WI38 (cell line): ENCODE results near the gene AKAP7.

Experiments used
- H3K4me3 ChIP-seq: 2 replicates; pipeline ENCODE4 v1.5.1; 2011; ENCODE audit warnings: low read depth, mild to moderate bottlenecking, control low read depth, low read length
- CTCF ChIP-seq: IDR thresholded peaks from 2 replicates; pipeline ENCODE4 v1.5.1; 2012; ENCODE audit warnings: low read depth, mild to moderate bottlenecking, control low read depth, low read length

The AKAP7 gene

GRCh38 chr6:131225127-131225526 is 89.9 kb downstream of the AKAP7 start:
- no peak overlapping the region for H3K4me3 ChIP-seq
- TF ChIP-seq CTCF = no peak

GRCh38 chr6:131225959-131226358 is 90.7 kb downstream of the AKAP7 start:
- H3K4me3 ChIP-seq = no peak overlapping the region
- no peak for TF ChIP-seq CTCF

- no peak overlapping the region for H3K4me3 ChIP-seq
- no peak for TF ChIP-seq CTCF
Observed at GRCh38 chr6:131226459-131227157, 91.3 kb downstream of the AKAP7 start.

GRCh38 chr6:131227158-131227543 is 91.9 kb downstream of the AKAP7 start:
- TF ChIP-seq CTCF = no peak
- H3K4me3 ChIP-seq = no peak overlapping the region

GRCh38 chr6:131231103-131231502 is 95.8 kb downstream of the AKAP7 start:
- TF ChIP-seq CTCF = no peak
- H3K4me3 ChIP-seq = no peak overlapping the region

GRCh38 chr6:131231891-131232290 is 96.6 kb downstream of the AKAP7 start:
- no peak overlapping the region for H3K4me3 ChIP-seq
- TF ChIP-seq CTCF = no peak

GRCh38 chr6:131244942-131245341 is 109.7 kb downstream of the AKAP7 start:
- no peak overlapping the region for H3K4me3 ChIP-seq
- no peak for TF ChIP-seq CTCF
